Measurements from ENCODE around the gene IL17REL.

Gene IL17REL

GRCh38 chr22:50012211-50013181, at the start of gene IL17REL:
Gene IL17REL (minus strand): TSS chr22:50012765. CDS start chr22:50012646, 119 bp downstream.
- H3K36me3 Mint-ChIP-seq (ENCODE audit: low read depth) = no peaks in the 10 kb centered on the region
- no peak within 1 kb of the TSS for H3K27ac Mint-ChIP-seq
- no peak for TF ChIP-seq CTCF (IDR thresholded peaks at IDR 0.05)
- H3K4me1 Mint-ChIP-seq = peaks cover 7% of the 10 kb centered on the region
- H3K9me3 Mint-ChIP-seq = no peaks in the 10 kb centered on the region
- H3K27me3 Mint-ChIP-seq (ENCODE audit: low read depth, poor library complexity) = peaks cover 67% of the 10 kb centered on the region
- DNase-seq = peak; percentile 44
- peak within 1 kb of the TSS; percentile 57 for H3K4me3 Mint-ChIP-seq

- H3K4me1 Mint-ChIP-seq = peaks cover 51% of the 10 kb centered on the region
- H3K9me3 Mint-ChIP-seq = no peaks in the 10 kb centered on the region
- H3K4me3 Mint-ChIP-seq = no peak overlapping the region
- H3K27me3 Mint-ChIP-seq (ENCODE audit: low read depth, poor library complexity) = peaks cover 9% of the 10 kb centered on the region
- H3K27ac Mint-ChIP-seq = no peak overlapping the region
- no peak for TF ChIP-seq CTCF (IDR thresholded peaks at IDR 0.05)
- DNase-seq = no peak
- H3K36me3 Mint-ChIP-seq (ENCODE audit: low read depth) = no peaks in the 10 kb centered on the region
Measured at GRCh38 chr22:50061824-50062355, 49.3 kb upstream of the IL17REL start.

- Mint-ChIP-seq H3K4me3 (peak overlapping the region; percentile 54), H3K27ac (no peak overlapping the region), H3K27me3 (ENCODE audit: low read depth, poor library complexity) (peaks cover 9% of the 10 kb centered on the region), H3K36me3 (ENCODE audit: low read depth) (no peaks in the 10 kb centered on the region), H3K4me1 (peaks cover 57% of the 10 kb centered on the region), H3K9me3 (no peaks in the 10 kb centered on the region)
- no peak for DNase-seq
- TF ChIP-seq CTCF (IDR thresholded peaks at IDR 0.05) = no peak
Measured at GRCh38 chr22:50061141-50061823, 48.7 kb upstream of the IL17REL start.

GRCh38 chr22:50060441-50061140, 48.0 kb upstream of the IL17REL start:
- TF ChIP-seq CTCF (IDR thresholded peaks at IDR 0.05) = no peak
- no peak overlapping the region for H3K27ac Mint-ChIP-seq
- DNase-seq = no peak

GRCh38 chr22:50059881-50060262, 47.3 kb upstream of the IL17REL start:
- H3K9me3 Mint-ChIP-seq = no peaks in the 10 kb centered on the region

More at GRCh38 chr22:50060441-50061140, 48.0 kb upstream of the IL17REL start:
- no peaks in the 10 kb centered on the region for H3K9me3 Mint-ChIP-seq
- H3K36me3 Mint-ChIP-seq (ENCODE audit: low read depth) = no peaks in the 10 kb centered on the region
- H3K4me3 Mint-ChIP-seq = peak overlapping the region; percentile 76
- peaks cover 13% of the 10 kb centered on the region for H3K27me3 Mint-ChIP-seq (ENCODE audit: low read depth, poor library complexity)
- H3K4me1 Mint-ChIP-seq = peaks cover 60% of the 10 kb centered on the region

More at GRCh38 chr22:50059881-50060262, 47.3 kb upstream of the IL17REL start:
- H3K4me3 Mint-ChIP-seq = peak overlapping the region; percentile 76
- peaks cover 13% of the 10 kb centered on the region for H3K27me3 Mint-ChIP-seq (ENCODE audit: low read depth, poor library complexity)
- peaks cover 60% of the 10 kb centered on the region for H3K4me1 Mint-ChIP-seq
- DNase-seq = no peak
- no peaks in the 10 kb centered on the region for H3K36me3 Mint-ChIP-seq (ENCODE audit: low read depth)
- no peak for TF ChIP-seq CTCF (IDR thresholded peaks at IDR 0.05)
- H3K27ac Mint-ChIP-seq = peak overlapping the region; percentile 90
